Ovary (tissue), 3 donors: Measurements from ENCODE around the gene COG5.

Experiments used
- CTCF ChIP-seq, 3 donors: fragments of 450-650 bp in 2 of 3; fragments of 200-600 bp in 1 of 3; IDR thresholded peaks; one replicate each; pipeline versions ENCODE4 v1.5.1 to v1.8.0; 2016 to 2022; ENCODE audit warnings: antibody characterized with exemption in 3 of 3, mild to moderate bottlenecking in 1 of 3
- POLR2A ChIP-seq: fragments of 450-650 bp; IDR thresholded peaks from one replicate; pipeline ENCODE4 v1.6.1; 2017; ENCODE audit warnings: antibody characterized with exemption, mild to moderate bottlenecking, moderate library complexity
- donor health status: DM: no; HTN: no; CAD: no.

GRCh38 chr7:107486041-107486440 is 77.7 kb downstream of the COG5 start:
- no peak for TF ChIP-seq POLR2A
- no peak for TF ChIP-seq CTCF (IDR thresholded peaks at IDR 0.05)
